Islet of Langerhans (tissue), 1 donor: ENCODE data around the gene NEK7.

Experiments used
- FAIRE-seq: peaks from one replicate; lab custom pipeline; 2011; peaks lifted over from hg19 to GRCh38; lab: Jason Lieb, UNC

The NEK7 gene

DNA sequence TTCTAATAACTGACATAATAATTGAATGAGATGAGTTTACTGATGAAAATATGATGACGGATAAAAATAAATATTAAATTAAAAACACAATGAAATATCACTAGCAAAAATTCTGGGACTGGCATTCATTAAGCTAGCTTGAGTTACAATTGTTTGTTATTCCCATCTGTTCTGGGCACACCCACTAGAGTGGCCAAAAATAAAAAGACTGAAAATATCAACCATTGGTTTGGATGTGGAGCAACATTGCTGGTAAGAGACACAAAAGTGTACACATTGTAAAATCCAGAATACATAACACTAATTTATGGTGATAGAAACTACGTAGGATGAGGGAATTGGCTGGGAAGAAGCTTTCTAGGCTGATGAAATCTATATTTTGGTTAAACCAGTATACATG is 9.6 kb upstream of the NEK7 start:
- no peak for FAIRE-seq

DNA sequence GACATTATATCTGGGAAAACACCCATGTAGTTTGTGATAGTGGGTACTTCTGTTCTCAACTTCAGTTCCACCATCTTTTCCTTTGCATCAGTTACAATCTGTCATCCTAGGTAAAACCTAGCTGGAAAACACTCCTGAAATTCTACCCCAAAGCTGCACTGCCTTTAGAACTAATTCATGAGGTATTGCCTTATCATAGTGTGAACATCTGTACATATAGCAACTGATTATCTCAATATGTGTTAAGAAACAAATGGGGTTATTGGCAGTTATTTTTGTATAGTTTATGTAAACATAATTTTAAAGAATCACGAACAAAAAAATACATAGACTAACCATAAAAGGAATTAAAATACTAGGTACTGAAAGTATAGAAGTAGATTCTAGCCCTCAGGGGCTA is 6.4 kb upstream of the NEK7 start:
- FAIRE-seq, result no peak

DNA sequence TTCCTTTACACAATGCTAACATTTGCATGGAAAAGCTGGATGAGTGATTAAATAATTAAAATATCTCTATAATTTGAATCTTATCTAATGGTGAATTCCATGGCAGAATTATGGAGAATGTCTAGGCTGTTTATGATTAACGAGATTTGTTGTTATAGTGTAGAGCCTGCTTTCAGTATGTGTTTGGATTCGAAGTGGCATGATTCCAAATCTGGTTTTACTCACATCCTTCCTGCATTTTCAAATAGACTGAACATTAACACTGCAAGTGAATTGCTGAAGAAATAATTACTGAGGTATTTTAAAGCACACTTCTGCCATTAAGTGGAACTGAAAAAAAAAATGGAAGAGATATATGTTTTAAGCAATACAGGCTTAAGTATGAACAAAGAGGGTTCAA is 5.1 kb upstream of the NEK7 start:
- FAIRE-seq, result no peak

DNA sequence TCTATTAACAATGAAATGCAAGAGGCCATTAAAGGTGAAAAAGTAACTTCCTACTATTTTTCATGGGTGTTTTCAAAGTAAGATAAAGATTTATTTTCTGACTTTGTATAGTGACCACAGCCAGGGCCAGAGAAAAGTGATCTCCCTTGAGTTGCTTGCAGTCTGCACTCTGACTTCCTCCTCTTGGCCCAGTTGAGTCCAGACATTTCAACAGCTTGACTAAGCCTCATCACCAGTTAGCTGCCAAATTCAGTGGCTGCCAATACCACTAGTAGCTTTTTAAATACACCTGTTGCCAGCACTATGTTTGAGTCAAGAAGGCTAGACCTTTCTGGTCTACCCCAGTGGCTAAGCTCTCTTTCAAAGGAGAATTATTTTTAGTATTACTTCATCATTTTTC is 3.7 kb upstream of the NEK7 start:
- FAIRE-seq, result no peak

DNA sequence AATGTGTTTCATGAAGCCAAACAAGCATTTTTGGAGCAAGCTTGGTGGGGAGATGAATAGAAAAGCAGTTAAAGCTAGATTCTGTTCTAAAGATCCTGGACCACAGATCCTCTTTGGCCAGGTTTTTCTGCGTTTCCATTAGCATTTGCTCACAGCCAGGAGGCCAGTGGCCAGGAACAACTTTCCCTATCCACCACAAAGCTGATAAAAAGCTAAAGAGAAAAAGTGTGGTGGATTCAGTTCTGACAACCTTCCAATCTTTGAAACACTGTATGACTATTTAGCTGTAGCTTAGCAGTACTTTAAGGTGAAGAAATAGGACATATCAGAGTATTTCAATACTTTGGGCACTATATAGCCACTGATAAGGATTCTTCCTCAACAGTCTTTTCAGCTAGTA is 3.0 kb upstream of the NEK7 start:
- no peak for FAIRE-seq

DNA sequence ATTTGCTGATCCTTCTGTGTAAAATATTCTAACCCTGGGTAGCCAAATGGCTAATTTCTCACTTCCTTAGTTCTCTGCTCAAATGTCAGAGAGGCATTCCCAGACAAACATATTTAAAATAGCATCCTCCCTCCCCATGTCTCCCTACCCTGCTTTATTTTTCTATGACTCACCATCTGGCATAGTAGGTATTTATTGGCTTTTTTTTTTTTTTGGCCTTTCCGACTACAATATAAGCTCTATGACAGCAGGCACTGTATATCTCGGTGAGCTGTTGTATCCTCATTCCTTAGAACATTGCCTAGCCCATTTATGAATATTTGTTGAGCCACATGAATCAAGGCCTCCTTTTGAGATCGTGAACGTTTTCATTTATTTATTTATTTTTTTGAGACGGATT is 1.5 kb upstream of the NEK7 start:
- no peak for FAIRE-seq

DNA sequence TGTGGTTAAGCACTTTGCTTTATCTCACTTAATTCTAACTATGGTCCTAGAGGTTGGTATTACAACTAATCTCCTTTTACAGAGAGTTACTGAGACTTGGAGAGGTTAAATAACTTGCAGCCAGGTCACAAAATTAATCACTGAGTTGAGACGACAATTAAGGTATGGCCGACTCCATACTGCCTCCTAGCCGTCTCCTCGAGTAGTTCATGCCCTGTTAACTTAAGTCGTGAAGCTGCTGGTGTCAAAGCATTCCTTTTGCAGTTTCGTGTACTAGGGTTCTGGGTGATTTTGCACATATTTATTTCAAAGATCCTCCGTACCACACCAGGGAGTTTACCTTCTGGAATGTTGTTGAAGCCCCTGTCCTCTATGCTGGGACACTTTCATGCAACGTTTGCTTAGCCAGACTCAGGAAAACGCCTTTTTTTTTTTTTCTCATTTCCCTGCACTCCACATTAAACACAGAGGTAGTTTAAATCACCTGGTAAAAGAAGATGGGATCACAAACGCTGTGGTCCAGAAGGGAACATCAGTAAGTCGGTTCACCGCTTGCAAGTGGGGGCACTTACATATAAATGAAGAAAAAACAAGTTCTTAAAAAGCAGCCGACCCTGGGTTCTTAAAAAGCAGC is 570 bp upstream of the NEK7 start:
- FAIRE-seq, result no peak

DNA sequence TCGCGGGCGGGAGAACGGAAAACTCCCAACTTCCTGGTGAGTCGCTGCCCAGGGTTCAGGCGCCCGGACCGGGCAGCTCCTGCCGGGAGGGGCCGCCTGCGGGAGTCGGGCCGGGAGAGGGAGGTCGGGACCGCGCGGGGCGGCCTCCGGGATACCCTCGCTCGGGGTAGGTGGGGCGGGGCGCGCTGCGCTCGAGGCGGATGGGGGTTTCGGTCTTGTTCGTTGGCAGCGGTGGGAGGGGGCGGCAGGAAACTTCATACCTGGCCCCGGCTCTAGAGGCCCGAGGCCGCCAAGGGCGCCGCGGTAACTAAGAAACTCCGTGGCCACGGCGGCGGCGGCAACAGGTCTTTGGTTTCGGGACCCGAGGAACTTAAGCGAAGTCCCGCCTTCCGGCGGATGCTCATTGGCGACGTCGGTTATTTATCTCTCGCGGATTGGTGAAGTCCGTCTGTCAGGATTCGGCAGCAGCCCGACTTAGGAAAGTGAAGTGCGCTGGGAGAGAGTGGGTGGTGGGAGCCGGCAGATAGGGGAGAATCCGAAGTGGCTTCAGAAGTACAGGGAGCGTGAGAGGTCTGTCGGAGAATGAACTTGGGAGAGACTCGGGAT is 546 bp downstream of the NEK7 start:
- no peak for FAIRE-seq

DNA sequence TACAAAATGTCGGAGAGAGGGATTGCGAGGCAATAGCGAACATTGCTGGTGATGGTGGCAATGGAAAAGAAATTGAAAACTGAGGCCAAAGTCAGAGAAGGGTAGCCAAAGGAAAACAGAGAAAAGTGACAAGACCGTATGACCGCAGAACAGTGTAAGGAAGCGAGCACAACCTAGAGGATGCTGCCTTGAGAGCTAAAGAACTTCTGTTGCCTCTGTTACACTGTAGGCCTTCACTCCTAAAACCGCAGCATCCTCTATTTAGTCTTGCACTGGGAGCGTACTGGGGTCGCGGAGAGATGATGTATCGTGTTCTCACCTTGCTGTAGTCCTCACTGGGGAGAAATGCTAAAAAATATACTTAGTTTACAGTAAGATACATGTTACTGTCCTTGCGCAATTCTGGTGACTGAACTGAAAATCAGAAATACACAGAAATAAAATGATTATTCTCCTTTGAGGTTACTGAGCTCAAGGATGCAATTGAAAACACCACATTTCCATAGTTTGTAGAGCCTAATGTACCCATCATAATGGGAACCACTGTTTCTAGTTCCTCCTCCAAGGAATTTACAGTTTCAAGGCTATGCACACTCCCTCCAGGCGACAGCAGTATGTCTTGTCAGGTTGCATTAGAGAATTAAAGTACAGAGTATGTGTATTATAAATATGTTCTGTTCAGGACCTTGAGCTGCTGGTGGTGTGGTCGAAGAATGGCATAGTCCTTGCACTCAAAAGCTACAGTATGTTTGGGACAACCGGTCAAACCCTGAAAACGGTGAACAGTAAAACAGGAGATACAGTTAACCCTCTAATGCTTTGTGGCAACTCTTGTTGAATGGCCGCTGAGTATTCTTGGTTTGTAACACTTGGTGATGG is 1.3 kb downstream of the NEK7 start:
- FAIRE-seq, result no peak

DNA sequence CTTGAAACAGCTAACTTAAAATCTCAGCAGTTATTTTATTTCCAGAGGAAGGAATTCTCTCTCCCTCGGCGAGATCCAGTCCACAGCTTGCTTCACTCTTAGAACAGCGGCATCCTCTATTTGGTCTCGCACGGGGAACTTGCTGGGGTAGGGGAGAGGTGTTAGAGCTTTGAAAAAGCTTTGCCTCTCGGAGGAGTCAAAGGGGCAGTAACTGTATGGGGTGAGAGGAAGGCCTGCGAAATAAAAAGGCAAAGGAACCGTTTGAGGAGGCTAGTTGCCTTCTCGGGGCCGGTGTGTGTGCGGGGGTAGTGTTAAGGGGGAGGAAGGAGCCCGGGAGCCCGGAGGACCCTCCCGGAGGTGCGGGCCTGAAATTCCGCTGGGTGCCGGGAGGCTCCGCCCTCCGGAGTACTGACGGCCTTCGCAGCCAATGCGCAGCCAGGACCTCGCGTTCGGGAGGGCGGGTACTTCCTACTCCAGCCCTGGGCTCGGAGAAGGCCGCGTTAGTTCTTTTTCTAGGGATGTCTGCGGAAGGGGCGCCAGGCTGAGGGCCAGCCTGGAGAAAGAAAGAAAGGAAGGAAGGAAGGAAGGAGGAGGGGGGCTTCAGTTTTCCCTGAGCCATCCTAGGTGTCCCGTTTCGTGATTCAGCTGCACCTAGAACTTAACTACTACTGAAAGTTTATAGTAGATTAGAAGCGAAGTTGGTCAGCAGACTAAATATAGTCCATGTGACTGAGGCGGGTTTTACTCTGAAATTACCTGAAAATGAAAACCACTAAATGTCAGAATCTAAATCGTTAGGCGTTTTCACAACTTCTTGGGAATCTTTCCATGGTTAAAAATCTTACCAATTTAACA is 2.2 kb downstream of the NEK7 start:
- no peak for FAIRE-seq

DNA sequence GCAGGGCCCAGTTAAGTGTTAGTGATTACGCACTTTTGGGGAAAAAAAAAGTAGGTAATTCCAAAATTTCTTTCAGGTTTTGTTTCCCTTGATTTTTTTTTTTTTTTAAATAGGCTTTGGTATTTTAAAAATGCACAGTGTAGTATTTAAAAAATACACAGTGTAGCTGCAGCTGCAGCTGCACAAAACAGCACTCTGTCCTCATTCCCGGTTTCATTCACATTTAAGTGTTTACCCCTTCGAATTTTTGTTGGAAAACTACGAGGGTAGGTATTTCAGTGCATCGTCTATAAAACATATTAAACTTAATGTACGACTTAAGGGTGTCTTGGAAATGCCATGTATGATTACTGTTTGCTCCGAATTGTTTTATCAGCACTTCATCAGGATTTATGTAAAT is 3.4 kb downstream of the NEK7 start:
- no peak for FAIRE-seq

DNA sequence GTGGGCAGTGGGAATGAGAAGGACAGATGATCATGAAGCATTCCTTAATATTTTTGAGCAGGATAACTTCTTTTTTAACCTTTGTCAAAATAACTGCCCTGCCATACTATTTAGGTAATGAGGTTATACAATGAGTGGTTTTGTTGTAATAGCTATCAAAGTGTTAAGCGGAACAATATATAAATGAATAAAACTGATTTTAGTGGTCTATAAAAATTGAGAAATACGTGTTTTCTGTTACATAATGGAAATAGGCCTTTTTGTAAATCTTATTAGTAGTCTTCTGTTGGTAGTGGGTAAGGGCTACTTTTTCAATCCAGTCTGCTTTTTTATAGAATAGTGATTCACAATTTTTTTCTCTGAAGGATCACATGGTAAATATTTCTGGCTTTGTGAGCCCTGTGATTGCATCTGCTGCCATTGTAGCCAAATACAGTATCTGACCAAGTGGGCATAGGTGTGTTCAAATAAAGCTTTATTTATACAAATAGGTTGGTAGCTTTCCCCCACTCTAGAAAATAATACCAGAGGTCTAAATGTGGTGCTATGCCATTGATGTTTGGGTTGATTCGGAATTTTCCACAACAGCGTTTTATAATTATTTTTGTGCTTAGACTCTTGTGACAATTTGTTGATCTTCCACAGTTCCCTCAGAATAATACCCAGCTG is 4.3 kb downstream of the NEK7 start:
- FAIRE-seq, result no peak

DNA sequence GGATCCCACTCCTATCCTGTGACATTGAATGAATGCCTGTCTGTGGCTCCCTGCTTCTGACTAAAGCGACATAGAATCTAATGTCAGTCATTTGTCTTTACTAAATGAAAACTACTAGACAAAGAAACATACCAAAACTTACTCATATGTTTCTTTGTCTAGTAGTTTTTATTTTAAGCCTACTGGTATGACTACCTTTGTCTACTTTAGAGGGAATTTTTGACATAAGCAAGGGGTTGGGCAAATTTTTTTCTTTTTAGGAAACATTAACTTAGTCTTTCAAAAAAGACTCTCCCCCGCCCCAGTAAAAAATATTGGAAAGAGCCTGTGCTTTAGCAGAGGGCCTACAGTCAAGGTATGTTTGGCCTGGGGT is 4.9 kb downstream of the NEK7 start:
- no peak for FAIRE-seq

DNA sequence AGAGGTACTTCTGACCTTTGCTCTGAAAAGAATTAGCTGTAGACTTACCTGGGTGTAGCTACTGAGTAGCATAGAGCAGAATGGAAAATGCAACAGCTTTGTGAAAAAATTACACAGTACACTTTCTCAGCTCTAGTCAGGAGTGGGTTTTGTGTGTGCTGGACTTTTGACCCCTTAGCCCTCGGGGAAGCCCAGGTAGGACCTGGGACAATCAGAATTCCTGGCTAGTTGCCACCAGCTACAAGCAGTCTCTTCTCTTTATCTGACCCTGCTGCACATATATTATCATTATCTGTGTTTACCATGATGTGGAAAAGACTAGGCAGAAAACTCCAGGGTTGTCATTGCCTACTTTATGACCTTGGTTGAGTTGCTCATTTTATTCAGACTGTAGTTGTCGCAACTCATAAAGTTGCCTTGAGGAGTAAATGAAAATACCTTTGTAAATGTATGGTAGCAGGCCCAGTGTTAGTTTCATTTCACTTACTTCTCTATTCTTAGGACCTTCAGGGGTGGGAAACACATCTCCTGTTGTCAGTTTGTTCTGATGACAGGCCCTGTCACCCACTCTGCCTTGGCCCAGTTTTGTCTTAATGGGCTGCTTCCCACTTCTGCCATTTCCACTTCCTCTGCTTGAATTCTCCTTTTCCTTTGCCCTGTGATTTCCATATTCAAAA is 5.4 kb downstream of the NEK7 start:
- FAIRE-seq, result no peak

DNA sequence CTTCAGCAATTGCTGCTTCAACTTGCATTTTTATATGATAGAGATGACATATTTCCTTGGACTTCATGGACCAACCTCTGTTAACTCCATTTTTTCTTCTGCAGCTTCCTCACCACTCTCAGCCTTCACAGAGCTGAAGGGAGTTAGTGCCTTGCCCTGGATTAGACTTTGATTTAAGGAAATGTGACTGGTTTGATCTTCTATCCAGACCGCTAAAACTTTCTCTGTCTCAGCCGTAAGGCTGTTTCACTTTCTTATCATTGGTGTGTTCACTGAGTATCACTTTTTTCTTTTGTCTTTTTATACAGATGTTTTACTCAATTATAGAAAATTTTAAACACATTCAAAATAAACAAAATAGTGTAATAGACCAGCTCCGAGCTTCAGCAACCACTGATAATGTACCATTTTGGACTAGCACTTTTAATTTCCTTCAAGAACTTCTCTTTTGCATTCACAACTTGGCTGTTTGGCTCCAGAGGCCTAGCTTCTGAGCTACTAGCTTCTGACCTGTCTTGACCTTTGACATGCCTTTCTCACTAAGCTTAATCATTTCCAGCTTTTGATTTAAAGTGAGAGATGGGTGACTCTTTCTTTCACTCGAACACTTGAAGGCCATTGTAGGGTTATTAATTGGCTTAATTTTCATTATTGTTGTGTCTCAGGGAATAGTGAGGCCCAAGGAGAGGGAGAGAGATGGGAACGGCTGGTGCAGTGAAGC is 9.3 kb downstream of the NEK7 start:
- no peak for FAIRE-seq

DNA sequence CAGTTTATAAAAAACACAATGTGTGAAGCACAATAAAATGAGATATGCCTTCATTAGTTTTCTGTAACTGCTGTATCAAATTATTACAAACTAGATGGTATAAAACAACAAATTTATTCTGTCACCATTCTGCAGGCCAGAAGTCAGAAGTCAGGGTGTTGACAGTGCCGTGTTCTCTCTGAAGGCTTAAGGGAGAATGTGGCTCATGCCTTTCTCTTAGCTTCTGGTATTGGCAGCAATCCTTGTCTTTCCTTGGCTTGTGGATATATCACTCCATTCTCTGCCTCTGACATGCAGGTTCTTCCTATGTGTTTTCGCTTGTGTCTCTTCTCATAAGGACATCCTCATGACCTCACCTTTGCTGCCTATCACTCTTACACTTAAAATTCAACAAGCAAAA is 10.1 kb downstream of the NEK7 start:
- no peak for FAIRE-seq

DNA sequence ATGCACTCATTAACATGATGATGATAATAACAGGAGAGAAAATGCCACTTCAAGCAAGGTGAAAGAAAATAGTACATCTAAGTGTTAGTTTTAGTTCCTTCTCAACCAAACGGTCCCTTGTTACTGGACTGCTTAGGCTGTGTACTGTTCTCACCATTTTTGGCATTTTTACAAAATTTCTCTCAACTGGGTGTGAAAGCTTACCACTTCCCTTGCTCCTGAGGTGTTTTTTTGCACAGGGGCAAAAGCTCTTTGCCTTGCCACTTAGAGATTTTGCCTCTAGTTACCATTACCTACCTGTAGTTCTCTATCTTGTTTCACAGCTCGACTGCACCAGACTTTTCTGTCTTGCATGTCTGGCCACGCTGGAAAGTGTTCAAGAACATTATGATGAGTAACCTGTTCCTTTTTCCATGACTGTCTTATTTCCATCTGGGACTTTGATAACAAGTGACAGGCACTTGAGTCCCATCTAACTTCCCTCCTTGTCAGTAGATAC is 10.7 kb downstream of the NEK7 start:
- FAIRE-seq, result no peak

DNA sequence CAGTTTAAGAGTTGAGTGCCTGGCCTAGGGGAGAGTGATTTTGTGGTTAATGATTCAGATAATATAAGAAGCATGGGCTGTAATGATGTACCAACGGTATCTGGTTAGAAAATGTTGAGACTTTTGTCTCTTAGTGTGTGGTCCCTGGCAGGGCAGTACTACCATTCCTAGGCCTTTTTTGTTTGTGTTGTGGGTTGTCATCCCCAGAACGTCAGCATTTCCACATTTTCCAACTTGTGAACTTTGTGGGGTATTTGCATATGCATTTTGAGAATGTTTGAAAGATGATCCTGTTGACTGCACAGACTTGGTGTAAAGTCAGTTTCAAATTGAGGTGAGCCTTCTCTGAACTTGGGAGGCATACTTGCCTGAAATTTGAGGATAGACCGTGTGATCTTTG is 11.4 kb downstream of the NEK7 start:
- FAIRE-seq, result no peak

DNA sequence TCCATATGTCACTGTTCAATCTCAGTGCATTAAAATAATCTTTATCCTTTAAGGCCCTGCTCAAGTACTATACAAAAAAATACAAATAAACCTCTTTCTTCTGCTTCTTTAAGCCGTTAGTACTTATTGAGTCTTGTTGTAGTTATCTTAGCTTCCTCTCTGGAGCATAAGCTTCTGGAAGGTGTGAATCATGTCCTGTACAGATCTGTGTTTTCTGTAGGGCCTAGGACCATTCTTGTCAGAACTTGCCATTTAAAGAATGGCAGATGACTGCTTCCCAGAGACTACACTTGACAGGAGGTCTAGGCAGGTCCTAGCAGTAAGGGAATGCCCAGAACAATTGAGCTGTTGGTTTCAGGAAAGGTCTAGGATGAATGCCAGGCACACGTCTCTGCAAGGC is 12.9 kb downstream of the NEK7 start:
- FAIRE-seq, result no peak

DNA sequence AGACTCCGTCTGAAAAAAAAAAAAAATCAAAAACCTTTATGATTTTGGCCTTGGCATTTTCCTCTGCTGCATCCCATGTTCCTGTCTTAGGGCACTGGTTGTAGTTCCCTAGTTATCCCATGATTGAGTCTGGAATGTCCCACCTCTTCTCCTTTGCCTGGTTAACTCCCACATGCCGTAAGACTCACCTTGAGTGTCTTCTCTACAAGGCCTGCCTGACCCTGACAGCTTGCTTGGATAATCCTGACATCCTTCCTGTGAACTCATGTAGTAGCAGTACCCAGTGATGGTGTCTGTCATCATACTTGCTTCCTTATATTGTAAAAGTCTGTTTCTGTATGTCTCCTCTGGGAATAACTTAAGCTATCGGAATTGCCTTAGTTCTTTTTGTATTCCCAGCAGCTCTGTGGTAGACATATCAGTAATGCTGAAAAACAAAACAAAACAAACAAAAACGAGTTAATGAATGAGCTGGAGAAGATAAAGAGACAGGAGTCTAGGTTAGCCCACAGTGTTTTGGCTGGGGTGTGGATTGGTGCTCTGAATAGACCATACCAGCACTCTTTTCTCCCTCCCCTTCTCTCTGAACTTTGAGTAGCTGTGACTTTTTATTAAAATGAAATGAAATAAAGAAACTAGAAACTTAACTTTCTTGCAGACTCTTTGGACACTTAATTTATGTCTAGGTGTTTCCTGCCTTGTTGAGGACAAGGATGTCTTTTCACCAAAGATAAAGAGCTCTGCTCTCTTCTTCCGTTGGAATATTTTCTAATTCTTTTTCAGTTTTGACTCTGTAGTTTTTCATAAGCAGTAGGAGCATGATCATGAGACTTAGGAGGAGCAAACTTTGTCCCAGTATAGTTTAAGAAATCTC is 15.1 kb downstream of the NEK7 start:
- FAIRE-seq, result no peak
